Muscle of arm (tissue), 12 donors: ENCODE data around the gene C15orf40. TPM values are rescaled to one million over a fixed set of nuclear protein-coding genes. Genes with fewer than 3 reads are reported as not detected.
"Not testable (repeated sequence)": the region's sequence is repeated elsewhere in the genome, so short reads cannot be mapped to it uniquely, and the experiment has no call there.

Source experiments
- DNase-seq: peaks from one replicate; pipeline ENCODE4 v3.0.0-alpha.2; 2013
- polyA plus RNA-seq, 12 donors: library from polyadenylated mRNA; unstranded; fragments of 120-200 nt; gene quantifications; one replicate each; pipeline ENCODE4 v1.2.1, GENCODE V29; 2013; ENCODE audit not compliant: insufficient read length in 12 of 12

The C15orf40 gene
- polyA plus RNA-seq, 12 donors = 14.6 to 23.7 (median 18.8) TPM; not detected in 1

GRCh38 chr15:82958638-82959037 is 52.8 kb downstream of the C15orf40 start:
- no peak for DNase-seq

- no peak for DNase-seq
Observed at GRCh38 chr15:82952158-82953081, 59.0 kb downstream of the C15orf40 start, which contains the start of gene HOMER2. HOMER2 (minus strand) TSS chr15:82952720; CDS start chr15:82952535, 185 bp downstream.

DNA sequence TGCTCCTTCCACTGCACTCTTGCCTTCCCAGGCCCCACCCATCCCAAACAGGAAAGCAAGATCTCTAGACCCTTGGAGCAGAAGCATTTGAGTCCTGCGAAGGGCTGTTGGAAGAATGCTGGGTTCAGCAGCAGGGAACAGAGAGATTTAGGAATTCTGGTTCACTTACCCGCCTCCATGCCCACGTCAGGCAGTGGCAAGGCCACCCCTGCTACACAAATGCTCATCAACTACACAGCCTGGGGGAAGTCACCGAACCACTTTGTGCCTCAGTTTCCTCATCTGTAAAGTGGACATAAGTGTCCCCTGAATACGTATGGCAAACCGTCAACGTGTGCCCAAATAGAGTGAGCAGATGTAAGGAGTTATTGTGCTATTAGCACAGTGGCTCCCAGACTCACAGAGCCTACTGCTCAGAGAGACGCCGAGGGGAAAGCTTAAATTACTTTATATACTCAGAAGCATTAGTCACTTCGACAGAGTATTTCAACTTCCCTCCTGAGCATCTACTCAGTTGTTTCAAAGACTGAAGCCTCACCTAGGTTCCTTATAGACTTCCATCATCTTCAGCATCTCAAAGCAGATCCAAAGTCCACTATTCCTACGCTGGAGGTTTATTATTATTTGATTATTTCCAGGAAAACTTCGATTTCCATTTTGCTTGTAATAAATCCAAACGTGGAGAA is 59.8 kb downstream of the C15orf40 start:
- DNase-seq = no peak

DNA sequence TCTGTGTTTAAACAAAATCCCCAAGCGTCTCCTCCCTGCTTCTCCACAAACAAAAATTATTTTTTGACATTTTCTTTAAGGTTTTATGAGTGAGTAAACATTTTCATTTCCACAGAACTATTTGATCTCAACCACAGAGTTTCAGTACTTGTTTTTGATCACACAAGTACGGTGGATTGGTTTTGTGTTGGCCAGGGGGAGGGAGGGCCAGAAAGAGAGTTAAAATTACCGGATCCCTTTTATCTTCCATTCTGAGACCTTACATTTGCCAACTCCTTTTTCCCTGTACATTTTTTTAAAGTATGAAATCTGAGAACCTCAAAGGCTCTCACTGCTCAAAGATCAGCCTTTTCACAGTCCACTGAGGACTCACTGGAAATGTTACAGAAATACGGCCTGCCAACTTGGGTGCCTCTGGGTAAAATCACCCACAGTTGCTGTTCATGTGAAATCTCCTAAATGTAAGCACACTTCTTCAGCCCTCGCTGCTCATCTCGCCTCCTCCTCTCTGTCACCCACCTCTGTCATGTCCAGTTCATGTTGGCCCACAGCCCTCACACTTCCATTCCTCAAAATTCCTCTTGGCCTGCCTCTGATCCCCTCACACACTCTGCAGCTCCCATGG is 60.6 kb downstream of the C15orf40 start:
- no peak for DNase-seq

DNA sequence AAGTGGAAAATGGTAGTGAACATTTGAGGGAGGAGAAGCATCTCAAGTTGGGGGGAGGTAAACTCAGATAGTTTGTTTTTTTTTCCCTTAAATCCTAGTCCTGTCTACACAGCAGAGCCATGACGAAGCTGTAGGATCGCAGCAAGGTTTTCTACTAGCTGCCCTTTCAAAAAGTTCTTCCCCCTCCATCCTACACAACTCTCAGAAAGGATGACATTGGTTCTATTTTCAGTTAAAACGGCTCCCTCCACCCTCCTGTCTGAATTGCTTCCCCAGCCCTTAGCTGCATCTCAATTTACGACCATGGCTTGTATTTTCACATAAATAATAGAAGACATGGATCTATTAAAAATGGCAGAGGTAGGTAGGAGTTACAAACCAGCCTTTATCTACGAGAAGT is 61.1 kb downstream of the C15orf40 start:
- DNase-seq = no peak

DNA sequence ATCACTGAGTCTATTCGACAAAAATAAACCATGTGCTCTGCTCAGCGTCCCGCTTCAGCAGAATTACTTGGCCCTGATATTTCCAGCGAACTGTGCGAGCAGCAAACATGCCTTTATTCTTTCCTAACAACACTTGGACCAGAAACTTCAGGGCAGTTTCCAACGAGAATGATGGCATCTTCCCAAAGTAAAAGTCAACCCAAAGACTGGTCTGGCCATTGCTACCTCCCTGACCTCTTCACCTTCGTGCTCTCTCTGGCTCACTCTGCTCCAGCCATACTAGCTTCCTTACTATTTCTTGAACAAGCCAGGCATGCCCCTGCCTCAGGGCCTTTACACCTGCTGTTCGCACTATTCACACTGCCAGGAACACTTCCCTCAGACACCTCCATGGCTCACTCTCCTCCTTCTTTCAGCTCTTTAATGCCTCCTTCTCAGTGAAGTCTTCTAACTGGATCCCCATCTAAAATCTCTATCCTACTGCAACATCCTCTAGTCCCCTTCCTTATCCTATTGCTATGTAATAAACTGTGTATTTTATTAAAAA is 65.2 kb downstream of the C15orf40 start:
- DNase-seq = no peak

DNA sequence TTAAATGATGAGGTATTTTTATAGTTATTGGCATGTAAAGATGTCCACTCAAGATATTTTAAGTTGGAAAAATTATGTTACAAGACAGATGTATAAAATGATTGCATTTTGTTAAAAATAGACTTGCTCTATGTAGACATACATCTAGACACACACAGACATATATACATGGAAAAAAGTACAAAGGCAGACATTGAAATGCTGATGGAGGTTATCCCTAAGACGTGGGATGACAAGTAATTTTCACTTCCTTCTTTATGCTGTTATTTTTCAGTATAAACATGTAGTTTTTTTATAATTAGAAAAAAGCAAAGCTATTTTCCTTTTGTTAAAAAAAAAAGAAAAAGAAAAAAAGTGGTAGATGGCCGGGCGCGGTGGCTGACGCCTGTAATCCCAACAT is 66.1 kb downstream of the C15orf40 start:
- DNase-seq = no peak

GRCh38 chr15:82944821-82945220 is 66.6 kb downstream of the C15orf40 start:
- DNase-seq = no peak

GRCh38 chr15:82944056-82944455 is 67.4 kb downstream of the C15orf40 start:
- DNase-seq = no peak

GRCh38 chr15:82943176-82943575 is 68.3 kb downstream of the C15orf40 start:
- no peak for DNase-seq

DNA sequence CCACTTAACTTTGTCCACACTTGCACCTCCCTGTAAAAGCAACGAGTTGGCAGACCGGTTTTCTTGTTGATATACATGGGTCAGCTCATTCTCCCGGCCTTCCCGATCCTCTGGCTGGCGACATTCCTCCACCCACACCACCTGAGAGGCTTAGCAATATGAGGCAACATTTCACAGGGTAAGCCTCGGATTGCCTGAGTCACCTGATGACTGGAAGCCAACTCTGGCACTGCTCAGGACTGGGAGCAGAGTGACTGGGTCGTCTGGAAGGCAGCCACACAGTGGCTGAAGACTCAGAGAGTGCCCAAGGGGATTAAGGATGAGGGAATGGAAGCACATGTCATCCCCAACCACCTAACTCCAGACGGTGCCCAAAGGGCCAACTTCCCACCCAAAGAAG is 68.7 kb downstream of the C15orf40 start:
- DNase-seq = no peak

GRCh38 chr15:82939678-82940077 is 71.8 kb downstream of the C15orf40 start:
- DNase-seq = not testable (repeated sequence)

Other genes starting within 250 kb of the C15orf40 start
- 10 to 100 TPM in 11 of 12 donors, not detected in 1; 13.5 to 79.0 (median 54.6) TPM for gene FSD2, start 205.6 kb downstream of the C15orf40 start, polyA plus RNA-seq
- gene WHAMM, start 202.0 kb downstream of the C15orf40 start, polyA plus RNA-seq = 10 to 100 TPM in 7 of 12 donors, 1 to 10 TPM in 4, not detected in 1; 6.5 to 14.5 (median 11.3) TPM
- gene HOMER2, start 58.9 kb downstream of the C15orf40 start, polyA plus RNA-seq = 10 to 100 TPM; 18.9 to 46.2 (median 32.1) TPM
- gene RAMAC, start 25.4 kb downstream of the C15orf40 start, polyA plus RNA-seq = 10 to 100 TPM in 11 of 12 donors, not detected in 1; 23.0 to 34.5 (median 31.9) TPM
- 100 to 1,000 TPM in 10 of 12 donors, 10 to 100 TPM in 1, not detected in 1; 71.1 to 160 (median 134) TPM for gene BTBD1, start 55.6 kb upstream of the C15orf40 start, polyA plus RNA-seq
- 10 to 100 TPM in 11 of 12 donors, not detected in 1; 22.6 to 77.5 (median 61.1) TPM for gene TM6SF1, start 96.0 kb upstream of the C15orf40 start, polyA plus RNA-seq
- 10 to 100 TPM; 38.3 to 94.3 (median 53.0) TPM for gene HDGFL3, start 196.2 kb upstream of the C15orf40 start, polyA plus RNA-seq